GM18502 (cell line): ENCODE data around the gene SOCS3.

Source experiments
- ATAC-seq: cut with Tn5 transposase; IDR thresholded peaks from one replicate; pipeline ENCODE4 v1.9.1; 2021; ENCODE audit warnings: mild to moderate bottlenecking; ENCODE audit not compliant: unreplicated experiment, poor library complexity

Gene SOCS3

DNA sequence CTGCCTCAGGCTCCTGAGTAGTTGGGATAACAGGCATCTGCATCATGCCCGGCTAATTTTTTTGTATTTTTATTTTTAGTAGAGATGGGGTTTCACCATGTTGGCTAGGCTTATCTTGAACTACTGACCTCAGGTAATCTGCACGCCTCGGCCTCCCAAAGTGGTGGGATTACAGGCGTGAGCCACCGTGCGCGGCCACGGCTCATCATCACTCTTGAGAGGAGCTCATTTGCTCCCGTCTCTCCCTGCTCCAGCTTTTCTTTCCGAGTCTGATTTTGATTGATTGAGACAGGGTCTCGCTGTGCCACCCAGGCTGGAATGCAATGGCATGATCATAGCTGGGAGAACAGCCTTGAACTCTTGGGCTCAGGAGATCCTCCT, 31.2 kb upstream of the SOCS3 start:
- ATAC-seq: no peak

- ATAC-seq: no peak
These were observed 30.6 kb upstream of the SOCS3 start for GRCh38 chr17:78390241-78391050.

DNA sequence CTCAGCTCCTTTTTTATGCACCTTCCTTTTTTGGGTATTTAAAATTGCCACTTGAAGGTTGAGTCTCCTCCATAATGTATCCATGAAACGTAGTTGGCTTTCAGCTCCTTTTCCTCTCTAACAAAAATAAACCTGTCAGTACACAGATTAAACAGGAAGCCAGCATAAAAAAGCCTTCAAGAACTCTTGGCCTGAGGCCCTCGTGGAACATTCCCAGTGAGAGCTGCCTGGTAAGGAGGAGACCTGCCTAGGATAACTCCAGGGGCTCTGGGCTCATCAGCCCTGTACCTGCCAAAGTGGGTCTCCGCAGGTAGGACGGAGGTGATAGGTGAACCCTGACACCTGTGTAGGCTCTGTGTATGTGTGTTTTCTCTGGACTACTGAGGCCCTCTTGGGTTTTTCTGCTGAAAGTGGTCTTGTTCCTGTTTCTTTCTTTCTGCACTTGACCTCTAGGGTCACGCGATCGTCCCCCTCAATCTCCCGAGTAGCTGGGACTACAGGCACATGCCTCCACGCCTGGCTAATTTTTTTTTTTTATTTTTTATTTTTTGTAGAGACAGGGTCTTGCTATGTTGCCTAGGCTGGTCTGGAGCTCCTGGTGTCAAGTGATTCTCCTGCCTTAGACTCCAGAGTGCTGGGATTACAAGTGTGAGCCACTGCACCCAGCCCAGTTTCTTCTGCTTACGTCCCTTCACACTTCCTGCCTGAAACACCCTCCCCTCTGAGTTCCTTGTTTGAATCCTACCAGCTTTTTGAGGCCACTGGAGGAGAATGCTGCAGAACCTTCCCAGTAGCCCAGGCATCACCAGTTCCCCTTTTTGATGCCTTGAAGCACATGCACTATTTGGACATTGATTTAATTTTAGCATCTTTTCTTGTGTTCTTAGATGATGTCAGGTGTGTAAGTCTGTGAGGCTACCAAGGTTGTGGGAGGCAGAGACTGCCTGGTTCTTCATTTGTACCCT, 28.4 kb upstream of the SOCS3 start:
- no peak for ATAC-seq

- peak; percentile 24 for ATAC-seq
These were observed 24.8 kb upstream of the SOCS3 start for GRCh38 chr17:78384479-78385175.

- peak; percentile 41 for ATAC-seq
These were observed 24.0 kb upstream of the SOCS3 start for GRCh38 chr17:78383725-78384471.

- ATAC-seq: no peak
These were observed 21.8 kb upstream of the SOCS3 start for GRCh38 chr17:78381601-78382232.

DNA sequence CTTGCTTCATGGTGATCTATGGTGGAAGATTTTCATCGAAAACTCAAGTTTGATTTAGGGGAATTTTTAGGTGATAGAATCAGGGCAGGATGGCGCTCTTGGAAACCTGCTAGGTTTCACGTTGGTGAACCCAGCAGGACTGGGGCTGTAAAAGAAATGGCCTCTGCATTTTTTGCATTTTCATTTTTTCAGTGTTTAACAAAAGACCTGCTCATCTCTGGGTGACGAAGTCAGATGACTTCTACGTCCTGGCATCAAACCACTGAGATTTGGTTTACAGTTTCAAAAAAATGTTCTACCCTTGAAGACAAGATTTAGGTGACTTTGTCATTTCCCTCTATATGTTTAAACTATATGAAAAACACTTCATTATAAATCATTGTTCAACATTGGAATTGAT, 20.5 kb upstream of the SOCS3 start:
- ATAC-seq: no peak

DNA sequence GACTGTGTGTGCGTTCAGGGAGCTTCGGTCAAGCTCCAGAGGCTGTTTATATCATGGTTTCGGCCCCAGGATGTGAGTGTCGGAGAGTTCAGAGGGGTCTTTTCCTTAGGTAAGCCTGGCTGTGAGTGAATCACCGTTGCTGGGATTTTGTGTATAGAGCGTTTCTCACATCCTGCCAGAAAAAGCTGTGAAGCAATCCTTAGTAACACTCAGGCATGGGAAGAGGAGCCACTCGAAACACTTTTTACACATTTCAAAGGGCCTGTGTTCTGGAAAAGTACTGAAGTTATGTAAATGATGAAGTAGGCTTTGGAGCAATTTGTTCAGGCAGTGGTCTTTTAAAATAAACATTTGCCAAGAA, 19.2 kb upstream of the SOCS3 start:
- no peak for ATAC-seq

DNA sequence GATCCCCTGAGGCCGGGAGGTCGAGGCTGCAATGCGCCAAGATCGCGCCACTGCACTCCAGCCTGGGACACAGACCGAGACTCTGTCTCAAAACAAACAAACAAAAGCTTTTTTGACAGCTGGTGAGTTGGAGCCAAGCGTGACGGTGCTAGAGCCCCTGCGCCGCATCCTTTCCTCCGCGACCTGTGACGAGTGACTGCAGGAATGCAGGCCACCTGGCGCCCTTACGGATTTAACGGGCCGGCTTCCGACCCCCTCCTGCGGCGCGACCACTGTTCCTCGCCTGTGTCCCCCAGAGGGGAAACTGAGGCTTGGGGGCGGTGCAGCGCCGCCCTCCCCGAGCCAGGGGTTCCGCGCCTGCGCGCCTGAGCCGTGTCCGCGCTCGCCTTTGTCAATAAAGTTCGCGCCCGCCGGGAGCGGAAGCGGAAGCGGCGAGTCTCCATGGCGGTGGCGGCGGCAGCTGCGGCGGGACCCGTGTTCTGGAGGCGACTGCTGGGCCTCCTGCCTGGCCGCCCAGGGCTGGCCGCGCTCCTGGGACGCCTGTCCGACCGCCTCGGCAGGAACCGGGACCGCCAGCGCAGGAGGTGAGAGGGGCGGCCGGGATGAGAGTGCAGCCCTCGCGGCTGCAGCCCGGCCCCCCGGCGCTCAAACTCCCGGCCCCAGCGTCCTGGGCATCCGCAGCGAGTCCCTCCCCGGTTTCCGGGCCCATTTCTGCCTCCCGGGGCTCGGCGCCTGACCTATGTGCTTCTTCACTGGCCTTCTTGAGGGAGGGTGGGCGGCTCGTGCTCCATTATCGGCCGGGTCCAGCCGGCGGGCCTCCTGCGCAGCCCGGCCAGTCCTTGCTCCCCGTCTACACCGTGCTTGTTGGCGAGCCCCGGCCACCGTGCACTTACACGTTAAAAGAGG, 18.6 kb upstream of the SOCS3 start, which contains the start of gene PGS1:
TSS of gene PGS1 (plus strand) at position 425 of the 906 bp plus-strand sequence. CDS start at position 442, 17 bp downstream.
- peak; percentile 64 for ATAC-seq

DNA sequence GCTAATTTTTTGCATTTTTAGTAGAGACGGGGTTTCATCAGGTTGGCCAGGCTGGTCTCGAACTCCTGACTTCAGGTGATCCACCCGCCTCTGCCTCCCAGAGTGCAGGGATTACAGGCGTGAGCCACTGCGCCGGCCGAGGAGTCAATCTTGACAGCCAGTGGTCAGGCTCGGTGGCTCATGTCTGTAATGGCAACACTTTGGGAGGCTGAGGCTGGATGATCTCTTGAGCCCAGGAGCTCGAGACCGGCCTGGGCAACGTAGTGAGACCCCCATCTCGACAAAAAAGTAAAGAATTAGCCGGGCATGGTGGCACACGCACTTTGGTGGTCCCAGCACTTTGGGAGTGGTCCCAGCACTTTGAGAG, 18.0 kb upstream of the SOCS3 start:
- ATAC-seq: no peak

DNA sequence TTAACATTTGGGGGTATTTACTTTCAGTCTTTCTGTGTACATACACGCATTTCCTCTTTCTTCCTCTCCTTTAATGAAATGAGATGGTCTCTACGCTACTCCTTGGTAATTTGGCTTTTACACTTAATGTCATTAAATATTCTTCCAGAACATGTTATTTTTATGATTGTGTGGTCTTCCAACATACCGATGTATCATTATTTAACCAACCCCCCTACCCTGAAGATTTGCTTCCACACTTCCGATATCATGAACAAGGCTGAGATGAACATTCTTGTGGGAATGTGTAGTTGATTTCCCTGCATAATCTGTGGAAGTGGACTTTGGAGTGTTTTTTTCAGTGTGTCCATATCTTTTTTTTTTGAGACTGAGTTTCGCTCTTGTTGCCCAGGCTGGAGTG, 16.3 kb upstream of the SOCS3 start:
- no peak for ATAC-seq

DNA sequence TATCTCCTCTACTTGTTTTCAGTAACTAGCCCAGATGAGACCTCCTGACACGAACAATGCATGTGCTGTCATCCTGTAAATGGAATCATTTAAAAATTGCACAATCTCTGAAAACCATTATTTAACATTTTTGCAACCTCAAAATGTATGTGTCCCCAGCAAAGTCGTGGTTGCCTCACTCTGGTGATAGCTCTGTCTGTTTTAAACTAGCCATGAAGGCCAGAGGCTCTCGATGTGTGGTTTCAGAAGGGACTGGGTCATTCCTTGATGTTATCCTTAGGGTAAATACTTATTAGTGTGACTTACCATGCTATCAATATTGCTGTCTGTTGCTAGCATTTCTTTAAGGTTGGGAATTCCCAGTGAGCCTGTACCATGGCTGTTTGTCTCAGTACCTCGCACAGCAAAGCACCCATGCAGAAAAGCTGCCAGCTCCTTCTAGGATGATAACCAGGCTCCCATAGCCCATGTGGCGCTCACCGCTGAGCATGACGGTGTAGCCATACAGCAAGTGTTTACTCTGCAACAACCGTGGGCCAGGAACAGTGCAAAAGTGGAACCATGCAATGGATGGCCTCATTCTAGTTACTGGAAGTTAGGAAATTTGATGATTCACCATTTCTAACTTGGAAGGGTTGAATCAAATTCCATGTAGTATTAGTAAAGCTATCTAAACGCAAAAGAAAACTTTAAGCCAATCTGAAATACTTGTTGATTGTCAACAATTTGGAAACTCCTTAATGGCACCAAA, 15.7 kb upstream of the SOCS3 start:
- ATAC-seq: no peak

DNA sequence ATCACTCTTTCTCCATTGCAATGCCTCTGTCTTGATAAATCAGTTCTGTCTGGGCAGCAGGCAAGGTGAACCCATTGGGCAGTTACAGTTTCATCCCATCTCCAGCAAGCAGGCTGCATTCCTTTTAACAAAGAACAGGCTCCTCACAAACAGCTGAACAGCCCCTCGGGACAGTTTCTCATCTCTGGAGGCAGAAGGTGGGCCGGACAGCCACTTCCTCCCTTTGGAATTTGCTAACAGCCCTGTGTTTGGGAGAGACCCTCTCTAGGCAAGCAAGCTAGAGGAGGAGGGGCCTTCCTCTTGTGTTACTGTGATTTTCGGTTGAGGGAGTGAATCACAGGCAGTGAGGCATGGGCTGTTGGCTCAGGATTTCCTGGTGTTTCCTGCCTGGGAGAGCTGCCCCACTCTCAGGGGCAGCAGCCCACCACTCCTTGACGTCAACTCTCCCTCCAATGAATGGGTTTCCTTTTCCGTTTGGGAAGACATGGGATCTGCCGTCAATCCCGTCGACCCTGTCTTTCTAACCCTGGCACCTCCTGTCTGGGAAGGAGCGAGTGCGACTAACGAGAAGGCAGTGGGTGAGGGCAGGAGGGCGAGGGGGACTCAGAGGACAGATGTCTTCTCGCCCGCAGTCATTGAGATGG, 14.9 kb upstream of the SOCS3 start:
- no peak for ATAC-seq

- ATAC-seq: no peak
These were observed 14.3 kb upstream of the SOCS3 start for GRCh38 chr17:78374189-78374588.

DNA sequence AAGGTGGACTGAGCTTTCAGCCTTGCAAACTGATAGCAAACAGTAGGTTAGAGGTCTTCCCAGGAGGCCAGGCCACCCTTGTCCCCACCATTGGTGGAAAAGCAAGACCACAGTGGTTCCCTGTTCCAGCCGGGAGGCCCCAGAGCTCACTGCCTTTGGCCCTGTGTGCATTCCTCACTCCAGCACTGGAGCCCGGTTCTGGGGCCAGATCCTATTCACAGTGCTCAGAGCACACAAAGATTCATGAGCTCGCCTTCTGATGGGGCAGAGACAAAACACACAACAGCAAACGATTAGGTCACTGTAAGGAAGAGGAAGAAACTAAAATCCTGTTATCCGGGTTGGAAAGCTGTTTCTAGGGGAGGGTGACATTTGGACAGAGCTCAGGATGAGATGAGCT, 13.0 kb upstream of the SOCS3 start:
- ATAC-seq: no peak

DNA sequence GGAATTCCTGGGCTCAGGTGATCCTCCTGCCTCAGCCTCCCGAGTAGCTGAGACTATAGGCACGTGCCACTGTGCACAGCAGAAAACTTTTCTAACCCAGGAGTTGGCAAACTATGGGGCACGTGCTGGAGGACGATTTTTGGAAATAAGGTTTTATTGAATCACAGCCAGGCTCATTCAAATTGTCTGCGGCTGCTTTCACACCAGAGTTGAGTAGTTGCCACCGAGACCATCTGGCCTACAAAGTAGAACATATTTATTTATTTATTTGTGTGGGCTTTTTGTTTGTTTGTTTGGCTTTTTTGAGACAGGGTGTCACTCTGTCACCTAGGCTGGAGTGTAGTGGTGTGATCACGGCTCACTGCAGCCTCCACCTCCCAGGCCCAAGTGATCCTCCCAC, 11.2 kb upstream of the SOCS3 start:
- ATAC-seq: no peak

- ATAC-seq: no peak
These were observed 10.0 kb upstream of the SOCS3 start for GRCh38 chr17:78369791-78370381.
